Thyroid gland (tissue), 4 donors: ENCODE measurements around the gene LYSMD3. TPM values are rescaled to one million over a fixed set of nuclear protein-coding genes. Genes with fewer than 3 reads are reported as not detected.

Experiments
- DNase-seq, 2 donors: peaks; one replicate each; pipeline ENCODE4 v3.0.0-alpha.2; 2019
- H3K27ac ChIP-seq, 3 donors: fragments of 200-600 bp; sonication (generic); 1 replicate in 2 of 3; 2 replicates in 1 of 3; pipeline ENCODE4 v1.5.1; 2016 to 2019; ENCODE audit warnings: mild to moderate bottlenecking in 1 of 3, moderate library complexity in 1 of 3
- H3K27me3 ChIP-seq: fragments of 200-600 bp; sonication (generic); one replicate; pipeline ENCODE4 v1.5.1; 2019
- H3K36me3 ChIP-seq, 2 donors: fragments of 200-600 bp; sonication (generic); one replicate each; pipeline ENCODE4 v1.5.1; 2016 to 2019
- H3K4me1 ChIP-seq, 2 donors: fragments of 200-600 bp; sonication (generic); one replicate each; pipeline ENCODE4 v1.5.1; 2017 to 2019
- H3K4me3 ChIP-seq, 3 donors: fragments of 200-600 bp; sonication (generic); replicated peaks in 1 of 3; 1 replicate in 2 of 3; 2 replicates in 1 of 3; pipeline ENCODE4 v1.5.1; 2016; ENCODE audit warnings: mild to moderate bottlenecking in 1 of 3
- H3K9me3 ChIP-seq: fragments of 200-600 bp; sonication (generic); one replicate; pipeline ENCODE4 v1.5.1; 2017
- POLR2A ChIP-seq, 2 donors: fragments of 450-650 bp; IDR thresholded peaks; one replicate each; pipeline ENCODE4 v1.6.1; 2017; ENCODE audit warnings: antibody characterized with exemption in 2 of 2, mild to moderate bottlenecking in 2 of 2, moderate library complexity in 1 of 2
- WGBS, 2 donors: methylation state at CpG; one replicate each; pipeline ENCODE4 v1.1.5; 2017; 5-methylcytosine and 5-hydroxymethylcytosine counted together
- intact Hi-C: fragments of 100-400 bp; cut with DNase I; formaldehyde crosslinking; loops from one replicate; pipeline ENCODE4 v1.15.1; 2023
- total RNA-seq, 4 donors: library from RNA; depleted of rRNA; stranded (reverse); fragments of >200 nt; gene quantifications; one replicate each; pipeline ENCODE4 v1.2.3, GENCODE V29; 2016
- TF ChIP-seq, protein P1 (sequence below), 6 experiments: fragments of 200-600 bp in 3 of 6; fragments of 450-650 bp in 3 of 6; sonication (generic) in 3 of 6; IDR thresholded peaks; one replicate each; pipeline ENCODE4 v1.5.1; 2016 to 2019; ENCODE audit warnings: antibody characterized with exemption in 6 of 6, mild to moderate bottlenecking in 2 of 6, inconsistent platforms in 1 of 6, moderate library complexity in 1 of 6

The LYSMD3 gene
- total RNA-seq, 4 donors from 2014 or later = 20.9 to 32.7 (median 27.2) TPM

DNA sequence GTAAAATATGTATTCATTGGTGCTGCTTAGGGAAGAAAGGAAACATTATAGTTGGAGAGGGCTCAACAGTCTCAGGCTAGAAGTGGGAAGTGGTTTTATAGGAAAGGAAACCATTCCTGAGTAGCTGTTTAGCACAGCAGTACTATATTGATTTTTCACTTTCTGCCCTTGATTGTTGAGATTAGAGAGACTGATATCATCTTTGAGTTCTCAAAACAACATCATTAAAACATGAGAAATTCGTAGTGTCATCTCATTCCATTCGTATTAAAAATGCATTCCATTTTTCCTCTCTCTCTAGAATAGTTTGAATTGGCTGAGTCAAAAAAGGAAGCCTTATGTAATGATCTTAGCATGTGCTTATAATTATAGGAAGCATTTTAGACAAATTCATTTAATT, 40.6 kb downstream of the LYSMD3 start:
- DNase-seq = no peak
- Histone ChIP-seq H3K4me3 (no peak overlapping the region), H3K36me3 (no peaks in the 10 kb centered on the region), H3K27ac (no peak overlapping the region), H3K27me3 (no peaks in the 10 kb centered on the region), H3K4me1 (no peaks in the 10 kb centered on the region), H3K9me3 (no peaks in the 10 kb centered on the region)
- TF ChIP-seq POLR2A (IDR thresholded peaks at IDR 0.05) = no peak
- TF ChIP-seq, protein P1, sequence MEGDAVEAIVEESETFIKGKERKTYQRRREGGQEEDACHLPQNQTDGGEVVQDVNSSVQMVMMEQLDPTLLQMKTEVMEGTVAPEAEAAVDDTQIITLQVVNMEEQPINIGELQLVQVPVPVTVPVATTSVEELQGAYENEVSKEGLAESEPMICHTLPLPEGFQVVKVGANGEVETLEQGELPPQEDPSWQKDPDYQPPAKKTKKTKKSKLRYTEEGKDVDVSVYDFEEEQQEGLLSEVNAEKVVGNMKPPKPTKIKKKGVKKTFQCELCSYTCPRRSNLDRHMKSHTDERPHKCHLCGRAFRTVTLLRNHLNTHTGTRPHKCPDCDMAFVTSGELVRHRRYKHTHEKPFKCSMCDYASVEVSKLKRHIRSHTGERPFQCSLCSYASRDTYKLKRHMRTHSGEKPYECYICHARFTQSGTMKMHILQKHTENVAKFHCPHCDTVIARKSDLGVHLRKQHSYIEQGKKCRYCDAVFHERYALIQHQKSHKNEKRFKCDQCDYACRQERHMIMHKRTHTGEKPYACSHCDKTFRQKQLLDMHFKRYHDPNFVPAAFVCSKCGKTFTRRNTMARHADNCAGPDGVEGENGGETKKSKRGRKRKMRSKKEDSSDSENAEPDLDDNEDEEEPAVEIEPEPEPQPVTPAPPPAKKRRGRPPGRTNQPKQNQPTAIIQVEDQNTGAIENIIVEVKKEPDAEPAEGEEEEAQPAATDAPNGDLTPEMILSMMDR (IDR thresholded peaks at IDR 0.05) = no peak
- 69 to 71% methylated on average over 2 of the region's 2 CpGs for WGBS, 2 donors
- intact Hi-C loops = no loop called here

DNA sequence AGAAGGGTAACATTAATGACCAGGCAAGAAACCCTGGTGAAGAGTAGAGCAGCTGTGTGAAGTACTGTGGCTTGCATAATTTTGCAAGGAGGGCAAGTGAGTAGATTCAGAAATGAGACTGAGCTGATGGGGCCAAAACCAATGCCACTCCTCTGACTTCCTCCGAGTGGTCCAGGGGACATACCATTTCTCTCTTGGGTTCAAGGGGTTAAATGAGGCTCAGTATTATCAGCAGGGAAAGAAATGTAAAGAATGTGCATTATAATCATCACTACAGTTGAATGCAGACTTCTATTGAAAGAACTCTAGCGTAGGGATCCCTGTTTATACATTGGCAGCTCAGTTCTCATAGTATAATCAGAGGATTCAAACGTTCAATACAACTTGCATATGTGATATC, 44.8 kb downstream of the LYSMD3 start:
- 71 to 75% methylated on average over 3 of the region's 3 CpGs for WGBS, 2 donors
- intact Hi-C loops = no loop called here
- Histone ChIP-seq H3K9me3 (no peaks in the 10 kb centered on the region), H3K36me3 (no peaks in the 10 kb centered on the region), H3K4me1 (no peaks in the 10 kb centered on the region), H3K27ac (no peak overlapping the region), H3K27me3 (no peaks in the 10 kb centered on the region), H3K4me3 (no peak overlapping the region)
- TF ChIP-seq, protein P1 (IDR thresholded peaks at IDR 0.05) = no peak
- TF ChIP-seq POLR2A (IDR thresholded peaks at IDR 0.05) = no peak
- DNase-seq = no peak

DNA sequence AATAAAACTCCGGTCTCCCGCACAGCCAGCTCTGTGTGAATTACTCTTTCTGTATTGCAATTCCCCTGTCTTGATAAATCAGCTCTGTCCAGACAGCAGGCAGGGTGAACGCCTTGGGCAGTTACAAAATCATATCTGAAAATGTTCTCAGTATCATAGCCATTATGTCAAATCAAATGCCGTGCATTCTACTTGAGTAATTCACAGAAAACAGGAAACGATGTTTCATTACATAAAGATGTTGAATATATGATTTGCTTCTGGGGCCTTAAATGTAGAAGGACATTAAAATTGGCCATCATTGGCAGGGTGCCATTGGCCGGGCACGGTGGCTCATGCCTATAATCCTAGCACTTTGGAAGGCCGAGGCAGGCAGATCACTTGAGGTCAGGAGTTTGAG, 46.2 kb downstream of the LYSMD3 start:
- intact Hi-C loops = no loop called here
- H3K9me3 ChIP-seq = no peaks in the 10 kb centered on the region
- H3K27ac ChIP-seq = no peak overlapping the region
- WGBS, 2 donors = 93 to 94% methylated on average over 8 of the region's 8 CpGs
- no peak for TF ChIP-seq POLR2A (IDR thresholded peaks at IDR 0.05)
- TF ChIP-seq, protein P1 (IDR thresholded peaks at IDR 0.05) = no peak
- H3K36me3 ChIP-seq = no peaks in the 10 kb centered on the region
- DNase-seq = no peak
- no peak overlapping the region for H3K4me3 ChIP-seq
- H3K4me1 ChIP-seq = no peaks in the 10 kb centered on the region
- H3K27me3 ChIP-seq = no peaks in the 10 kb centered on the region

DNA sequence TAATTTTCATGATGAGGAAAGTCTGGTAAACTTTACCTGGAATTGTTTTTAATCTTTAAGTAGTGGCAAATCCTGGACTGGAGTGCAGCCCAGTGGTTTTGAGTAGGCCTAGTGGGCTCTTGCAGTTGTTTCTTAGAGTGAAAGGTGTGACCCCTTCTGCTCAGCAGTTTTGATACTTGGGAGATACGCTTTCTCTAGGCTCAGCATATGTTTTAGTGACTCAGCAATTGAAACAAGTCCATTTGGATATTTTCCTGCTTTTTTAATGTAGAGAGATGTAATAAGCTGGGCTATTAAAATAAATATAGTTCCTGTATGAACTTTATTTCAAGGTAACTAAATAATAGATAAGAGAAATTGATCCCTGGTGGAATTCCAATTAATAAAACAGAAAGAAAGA, 48.7 kb downstream of the LYSMD3 start:
- H3K27me3 ChIP-seq = no peaks in the 10 kb centered on the region
- WGBS, 2 donors = 84 to 97% methylated on average over 1 of the region's 1 CpG
- intact Hi-C loops = no loop called here
- H3K4me3 ChIP-seq = no peak overlapping the region
- TF ChIP-seq, protein P1 (IDR thresholded peaks at IDR 0.05) = no peak
- no peak for TF ChIP-seq POLR2A (IDR thresholded peaks at IDR 0.05)
- H3K36me3 ChIP-seq = no peaks in the 10 kb centered on the region
- no peak overlapping the region for H3K27ac ChIP-seq
- no peak for DNase-seq
- H3K4me1 ChIP-seq = peaks cover 7 to 10% of the 10 kb centered on the region in 2 donors
- no peaks in the 10 kb centered on the region for H3K9me3 ChIP-seq

DNA sequence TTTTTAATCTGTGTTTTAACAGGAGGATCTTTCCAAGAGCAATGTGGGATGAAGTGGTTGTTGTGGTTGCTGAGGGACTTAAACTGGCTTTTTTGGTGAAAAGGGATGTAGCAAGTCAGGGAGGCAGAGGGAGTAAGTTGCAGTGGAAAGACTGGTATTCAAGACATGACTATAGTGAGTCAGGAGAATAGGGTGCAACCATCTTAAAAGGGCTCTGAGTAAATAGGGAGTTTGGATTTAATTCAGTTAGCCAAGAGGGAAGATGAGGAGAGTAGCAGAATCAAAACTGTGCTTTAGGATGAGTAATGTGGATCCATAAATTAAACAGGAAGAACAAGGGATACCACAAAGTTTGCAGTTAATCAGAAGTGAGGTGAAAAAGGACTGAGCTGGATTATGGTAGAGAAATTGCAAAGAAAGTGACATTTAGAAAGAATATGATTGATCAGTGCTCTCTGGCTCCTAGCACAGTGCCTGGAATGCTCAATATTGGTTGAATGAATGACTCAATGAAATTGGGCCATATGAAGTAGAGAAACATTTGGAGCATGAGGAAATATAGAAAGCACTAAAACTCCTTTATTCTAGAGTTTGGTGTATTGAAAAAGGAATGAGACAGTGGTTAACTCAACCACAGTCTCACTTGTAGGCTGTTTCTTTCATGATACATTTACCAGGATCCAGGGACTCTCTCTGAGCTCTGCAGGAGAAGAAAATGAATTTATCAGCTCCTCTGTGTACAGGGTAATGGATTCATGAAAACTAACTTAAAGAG, 49.6 kb downstream of the LYSMD3 start:
- Histone ChIP-seq H3K27ac (no peak overlapping the region), H3K9me3 (no peaks in the 10 kb centered on the region), H3K4me3 (no peak overlapping the region), H3K36me3 (no peaks in the 10 kb centered on the region), H3K4me1 (peaks cover 7 to 10% of the 10 kb centered on the region in 2 donors), H3K27me3 (no peaks in the 10 kb centered on the region)
- DNase-seq = no peak
- intact Hi-C loops = loop anchor here (10.0 kb wide), 1 partner anchor 45 kb away; the partner anchor contains the start of gene LYSMD3
- TF ChIP-seq POLR2A (IDR thresholded peaks at IDR 0.05) = no peak
- TF ChIP-seq, protein P1 (IDR thresholded peaks at IDR 0.05) = no peak
